ENCODE measurements around the gene YWHAQ. TPM values are rescaled to one million over a fixed set of nuclear protein-coding genes. Genes with fewer than 3 reads are reported as not detected.

The YWHAQ gene
- total RNA-seq, 2 experiments from 2014 or later, result 95.8 to 101 TPM

GRCh38 chr2:9631878-9632700, 1.3 kb upstream of the YWHAQ start:
- Mint-ChIP-seq H3K9me3 (no peaks in the 10 kb centered on the region), H3K4me1 (ENCODE audit: low read depth) (peaks cover 44% of the 10 kb centered on the region), H3K36me3 (ENCODE audit: low read depth) (peaks cover 34% of the 10 kb centered on the region), H3K27ac (peak overlapping the region; percentile 96), H3K27me3 (no peaks in the 10 kb centered on the region), H3K4me3 (peak overlapping the region; percentile 96)
- ChIA-PET POLR2A (interaction anchor here (1.5 to 3.7 kb wide), 5 partner anchors 19 to 209 kb away, joined by 3 to 80 read pairs (median 11); partner anchors contain the start of genes ADAM17, CPSF3 and ITGB1BP1), CTCF (interaction anchor here (0.6 to 1.8 kb wide), 2 partner anchors 49 to 71 kb away, joined by 3 to 4 read pairs; no protein-coding TSS in a partner anchor)
- peak in 1 of 14 experiments; percentile 22 for DNase-seq
- peaks cover 3% of the 10 kb centered on the region for H3K36me3 ChIP-seq (ENCODE audit: insufficient read depth, low read length)
- no peak overlapping the region for H3K4me3 ChIP-seq (ENCODE audit: low read length)
- H3K27me3 ChIP-seq (ENCODE audit: control insufficient read depth in 1 of 2, insufficient read depth in 2 of 2, low read length in 2 of 2), result no peaks in the 10 kb centered on the region
- ATAC-seq (ENCODE audit: poor library complexity), result no peak
- no peak for TF ChIP-seq CTCF (IDR thresholded peaks at IDR 0.05)
- H3K4me1 ChIP-seq (ENCODE audit: insufficient read depth, low read length), result peaks cover 34% of the 10 kb centered on the region
- H3K27ac ChIP-seq (ENCODE audit: low read depth in 1 of 2, low read length in 2 of 2), result no peak overlapping the region
- no peaks in the 10 kb centered on the region for H3K9me3 ChIP-seq (ENCODE audit: control insufficient read depth in 1 of 2, insufficient read depth in 1 of 2, low read length in 2 of 2)
- intact Hi-C loops (cut with DNase I, micrococcal nuclease), result loop anchor here (1.0 to 10.0 kb wide), 9 partner anchors 23 to 413 kb away; partner anchors contain the start of genes CPSF3 (in 1 of the 2), GRHL1 (in 1 of the 2), IAH1 (in 1 of the 2) and ITGB1BP1 (in 1 of the 2)

GRCh38 chr2:9631553-9631819, 689 bp upstream of the YWHAQ start:
- peaks cover 39% of the 10 kb centered on the region for H3K4me1 ChIP-seq (ENCODE audit: insufficient read depth, low read length)
- intact Hi-C loops (cut with DNase I, micrococcal nuclease), result loop anchor here (1.0 to 10.0 kb wide), 8 partner anchors 23 to 413 kb away; partner anchors contain the start of genes CPSF3 (in 1 of the 2), GRHL1 (in 1 of the 2), IAH1 (in 1 of the 2) and ITGB1BP1 (in 1 of the 2)
- no peaks in the 10 kb centered on the region for H3K9me3 ChIP-seq (ENCODE audit: control insufficient read depth in 1 of 2, insufficient read depth in 1 of 2, low read length in 2 of 2)
- peaks cover 8% of the 10 kb centered on the region for H3K36me3 ChIP-seq (ENCODE audit: insufficient read depth, low read length)
- Mint-ChIP-seq H3K36me3 (ENCODE audit: low read depth) (peaks cover 40% of the 10 kb centered on the region), H3K4me1 (ENCODE audit: low read depth) (peaks cover 50% of the 10 kb centered on the region), H3K27ac (peak overlapping the region; percentile 96), H3K9me3 (no peaks in the 10 kb centered on the region), H3K4me3 (peak overlapping the region; percentile 96), H3K27me3 (no peaks in the 10 kb centered on the region)
- no peak for TF ChIP-seq CTCF (IDR thresholded peaks at IDR 0.05)
- no peak for DNase-seq
- ChIA-PET POLR2A (interaction anchor here (0.8 to 3.7 kb wide), 17 partner anchors 13 to 412 kb away, joined by 3 to 80 read pairs (median 7); partner anchors contain the start of genes ADAM17, CPSF3, ITGB1BP1 and KLF11), CTCF (interaction anchor here (1.2 to 1.9 kb wide), 2 partner anchors 71 to 76 kb away, joined by 3 to 13 read pairs; partner anchors contain the start of gene ADAM17)
- no peaks in the 10 kb centered on the region for H3K27me3 ChIP-seq (ENCODE audit: control insufficient read depth in 1 of 2, insufficient read depth in 2 of 2, low read length in 2 of 2)
- ATAC-seq (ENCODE audit: poor library complexity), result no peak
- H3K27ac ChIP-seq (ENCODE audit: low read depth in 1 of 2, low read length in 2 of 2), result peak overlapping the region; percentile 77 to 81
- H3K4me3 ChIP-seq (ENCODE audit: low read length), result peak overlapping the region; percentile 93

GRCh38 chr2:9630117-9630735, 571 bp downstream of the YWHAQ start:
- Mint-ChIP-seq H3K27ac (peak overlapping the region; percentile 96), H3K36me3 (ENCODE audit: low read depth) (peaks cover 51% of the 10 kb centered on the region), H3K4me3 (peak overlapping the region; percentile 98), H3K9me3 (no peaks in the 10 kb centered on the region), H3K4me1 (ENCODE audit: low read depth) (peaks cover 63% of the 10 kb centered on the region), H3K27me3 (no peaks in the 10 kb centered on the region)
- TF ChIP-seq CTCF (IDR thresholded peaks at IDR 0.05), result no peak
- DNase-seq (peak; percentile 48 to 89 (median 65)), ATAC-seq (ENCODE audit: poor library complexity) (peak; percentile 43)
- intact Hi-C loops (cut with DNase I, micrococcal nuclease), result loop anchor here (1.0 to 10.0 kb wide), 7 partner anchors 21 to 415 kb away; partner anchors contain the start of genes ADAM17 (in 1 of the 2), GRHL1 (in 1 of the 2), IAH1 (in 1 of the 2) and KLF11 (in 1 of the 2)
- peaks cover 42% of the 10 kb centered on the region for H3K4me1 ChIP-seq (ENCODE audit: insufficient read depth, low read length)
- no peaks in the 10 kb centered on the region for H3K27me3 ChIP-seq (ENCODE audit: control insufficient read depth in 1 of 2, insufficient read depth in 2 of 2, low read length in 2 of 2)
- no peaks in the 10 kb centered on the region for H3K9me3 ChIP-seq (ENCODE audit: control insufficient read depth in 1 of 2, insufficient read depth in 1 of 2, low read length in 2 of 2)
- peak overlapping the region; percentile 77 to 81 for H3K27ac ChIP-seq (ENCODE audit: low read depth in 1 of 2, low read length in 2 of 2)
- peaks cover 13% of the 10 kb centered on the region for H3K36me3 ChIP-seq (ENCODE audit: insufficient read depth, low read length)
- peak overlapping the region; percentile 93 for H3K4me3 ChIP-seq (ENCODE audit: low read length)
- CTCF ChIA-PET, result interaction anchor here (1.0 to 1.9 kb wide), 5 partner anchors 19 to 418 kb away, joined by 3 to 13 read pairs (median 3); partner anchors contain the start of gene ADAM17
- POLR2A ChIA-PET, result interaction anchor here (0.6 to 3.7 kb wide), 29 partner anchors 9 to 414 kb away, joined by 3 to 80 read pairs (median 5); partner anchors contain the start of genes ADAM17, CPSF3, ITGB1BP1 and KLF11
